ENCODE measurements around the gene FZD2.

- no peak for TF ChIP-seq EZH2 (IDR thresholded peaks at IDR 0.05; ENCODE audit: borderline replicate concordance, low read length)
- TF ChIP-seq, protein P1, sequence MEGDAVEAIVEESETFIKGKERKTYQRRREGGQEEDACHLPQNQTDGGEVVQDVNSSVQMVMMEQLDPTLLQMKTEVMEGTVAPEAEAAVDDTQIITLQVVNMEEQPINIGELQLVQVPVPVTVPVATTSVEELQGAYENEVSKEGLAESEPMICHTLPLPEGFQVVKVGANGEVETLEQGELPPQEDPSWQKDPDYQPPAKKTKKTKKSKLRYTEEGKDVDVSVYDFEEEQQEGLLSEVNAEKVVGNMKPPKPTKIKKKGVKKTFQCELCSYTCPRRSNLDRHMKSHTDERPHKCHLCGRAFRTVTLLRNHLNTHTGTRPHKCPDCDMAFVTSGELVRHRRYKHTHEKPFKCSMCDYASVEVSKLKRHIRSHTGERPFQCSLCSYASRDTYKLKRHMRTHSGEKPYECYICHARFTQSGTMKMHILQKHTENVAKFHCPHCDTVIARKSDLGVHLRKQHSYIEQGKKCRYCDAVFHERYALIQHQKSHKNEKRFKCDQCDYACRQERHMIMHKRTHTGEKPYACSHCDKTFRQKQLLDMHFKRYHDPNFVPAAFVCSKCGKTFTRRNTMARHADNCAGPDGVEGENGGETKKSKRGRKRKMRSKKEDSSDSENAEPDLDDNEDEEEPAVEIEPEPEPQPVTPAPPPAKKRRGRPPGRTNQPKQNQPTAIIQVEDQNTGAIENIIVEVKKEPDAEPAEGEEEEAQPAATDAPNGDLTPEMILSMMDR (conservative IDR thresholded peaks at IDR 0.05 in 1 of 2, IDR thresholded peaks at IDR 0.05 in 1 of 2; ENCODE audit: extremely low read depth in 1 of 2, insufficient read depth in 1 of 2, low read depth in 1 of 2, low read length in 2 of 2), result no peak
Measured at GRCh38 chr17:44543213-44543904, 13.9 kb upstream of the FZD2 start.

All from mammary epithelial cell (primary cell).